DMS53 treated with DMSO at 0.1 percent for 48 hours (cell line): ENCODE data around the gene SMG5.
"Not testable (repeated sequence)": the region's sequence is repeated elsewhere in the genome, so short reads cannot be mapped to it uniquely, and the experiment has no call there.

Experiments
- DNase-seq: peaks from one replicate; lab custom pipeline; 2025; ENCODE audit not compliant: unreplicated experiment; lab: John Stamatoyannopoulos, UW

Gene SMG5

DNA sequence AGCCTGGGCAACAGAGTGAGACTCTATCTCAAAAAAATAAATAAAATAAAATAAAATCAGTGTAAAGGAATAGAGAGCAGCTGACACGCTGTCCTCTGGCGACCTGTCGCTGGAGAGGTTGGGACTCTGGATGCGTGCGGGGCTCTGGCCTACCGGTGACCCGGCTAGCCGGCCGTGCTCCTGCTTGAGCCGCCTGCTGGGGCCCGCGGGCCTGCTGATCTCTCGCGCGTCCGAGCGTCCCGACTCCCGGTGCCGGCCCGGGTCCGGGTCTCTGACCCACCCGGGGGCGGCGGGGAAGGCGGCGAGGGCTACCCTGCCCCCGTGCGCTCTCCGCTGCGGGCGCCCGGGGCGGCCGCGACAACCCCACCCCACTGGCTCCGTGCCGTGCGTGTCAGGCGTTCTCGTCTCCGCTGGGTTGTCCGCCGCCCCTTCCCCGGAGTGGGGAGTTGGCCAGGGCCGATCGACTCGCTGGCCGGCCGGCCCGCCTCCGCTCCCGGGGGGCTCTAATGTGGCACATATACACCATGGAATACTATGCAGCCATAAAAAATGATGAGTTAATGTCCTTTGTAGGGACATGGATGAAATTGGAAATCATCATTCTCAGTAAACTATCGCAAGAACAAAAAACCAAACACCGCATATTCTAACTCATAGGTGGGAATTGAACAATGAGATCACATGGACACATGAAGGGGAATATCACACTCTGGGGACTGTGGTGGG, 66.1 kb downstream of the SMG5 start:
- not testable (repeated sequence) for DNase-seq

DNA sequence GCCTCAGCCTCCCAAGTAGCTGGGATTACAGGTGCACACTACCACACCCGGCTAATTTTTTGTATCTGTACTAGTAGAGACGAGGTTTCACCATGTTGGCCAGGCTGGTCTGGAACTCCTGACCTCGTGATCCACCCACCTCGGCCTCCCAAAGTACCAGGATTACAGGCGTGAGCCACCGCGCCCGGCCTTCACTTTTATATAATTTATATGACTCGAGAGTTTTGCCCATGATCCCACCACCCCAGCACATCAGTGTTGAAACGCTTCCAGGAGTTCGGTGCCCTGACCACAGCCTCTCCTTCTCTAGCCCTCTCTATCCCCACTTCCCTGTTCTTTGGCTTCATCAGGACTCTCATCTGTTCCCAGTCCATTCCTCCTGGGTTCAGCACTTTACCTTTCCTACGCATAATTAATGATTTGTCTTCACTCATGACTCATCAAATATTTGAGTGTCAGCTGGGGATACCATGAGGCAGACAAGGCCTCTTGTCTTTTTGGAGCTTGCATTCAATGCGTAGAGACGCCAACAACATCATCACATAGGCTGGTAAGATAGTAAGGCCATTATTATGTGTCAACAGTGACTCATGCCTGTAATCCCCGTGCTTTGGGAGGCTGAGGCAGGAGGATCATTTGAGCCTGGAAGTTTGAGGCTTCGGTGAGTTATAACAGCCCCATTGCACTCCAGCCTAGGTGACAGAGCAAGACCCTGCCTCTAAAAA, 68.4 kb downstream of the SMG5 start:
- DNase-seq, result no peak

DNA sequence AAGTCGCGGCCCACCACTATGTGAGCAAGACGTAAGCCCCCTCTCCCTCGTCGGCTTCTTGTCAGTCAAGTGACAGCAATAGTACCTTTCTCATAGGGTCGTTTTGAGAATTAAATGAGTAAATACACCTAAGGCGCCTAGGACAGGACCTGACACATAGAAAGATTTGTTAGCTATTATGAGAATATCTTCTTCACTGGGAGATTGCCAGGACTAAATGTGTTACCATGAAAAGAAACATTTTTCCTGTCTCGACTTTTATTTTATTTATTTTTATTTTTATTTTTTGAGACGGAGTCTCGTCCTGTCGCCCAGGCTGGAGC, 69.0 kb downstream of the SMG5 start:
- DNase-seq, result no peak

DNA sequence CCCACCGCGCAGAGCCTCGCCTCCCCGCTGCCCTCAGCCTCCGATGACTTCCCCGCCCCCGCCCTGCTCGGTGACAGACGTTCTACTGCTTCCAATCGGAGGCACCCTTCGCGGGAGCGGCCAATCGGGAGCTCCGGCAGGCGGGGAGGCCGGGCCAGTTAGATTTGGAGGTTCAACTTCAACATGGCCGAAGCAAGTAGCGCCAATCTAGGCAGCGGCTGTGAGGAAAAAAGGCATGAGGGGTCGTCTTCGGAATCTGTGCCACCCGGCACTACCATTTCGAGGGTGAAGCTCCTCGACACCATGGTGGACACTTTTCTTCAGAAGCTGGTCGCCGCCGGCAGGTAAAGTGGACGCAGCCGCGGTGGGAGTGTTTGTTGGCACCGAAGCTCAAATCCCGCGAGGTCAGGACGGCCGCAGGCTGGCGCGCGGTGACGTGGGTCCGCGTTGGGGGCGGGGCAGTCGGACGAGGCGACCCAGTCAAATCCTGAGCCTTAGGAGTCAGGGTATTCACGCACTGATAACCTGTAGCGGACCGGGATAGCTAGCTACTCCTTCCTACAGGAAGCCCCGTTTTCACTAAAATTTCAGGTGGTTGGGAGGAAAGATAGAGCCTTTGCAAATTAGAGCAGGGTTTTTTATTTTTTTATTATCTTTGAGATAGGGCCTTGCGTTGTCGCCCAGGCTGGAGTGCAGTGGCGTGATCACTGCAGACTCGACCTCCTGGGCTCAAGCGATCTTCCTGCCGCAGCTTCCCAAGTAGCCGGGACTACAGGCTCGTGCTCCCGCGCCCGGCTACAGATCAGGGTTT, 69.6 kb downstream of the SMG5 start, which contains the start of gene PMF1:
TSS of gene PMF1 (plus strand) at position 175 of the 811 bp plus-strand sequence. CDS start at position 184, 9 bp downstream.
- DNase-seq, result peak; percentile 93

DNA sequence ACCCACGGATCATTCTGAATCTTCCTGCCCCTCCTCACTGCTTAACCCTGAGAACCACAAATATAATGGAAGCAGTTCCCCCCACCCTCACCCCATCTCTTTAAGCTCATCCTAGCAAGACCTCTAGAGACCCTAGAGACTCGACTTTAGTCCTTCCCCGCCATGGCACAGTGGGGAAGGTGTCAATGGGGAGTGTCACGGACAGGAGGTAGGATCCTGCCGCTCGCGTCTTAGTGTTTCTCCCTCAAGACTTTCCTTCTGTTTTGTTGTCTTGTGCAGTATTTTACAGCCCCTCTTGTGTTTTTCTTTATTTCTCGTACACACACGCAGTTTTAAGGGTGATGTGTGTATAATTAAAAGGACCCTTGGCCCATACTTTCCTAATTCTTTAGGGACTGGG, 70.5 kb downstream of the SMG5 start:
- DNase-seq, result no peak

DNA sequence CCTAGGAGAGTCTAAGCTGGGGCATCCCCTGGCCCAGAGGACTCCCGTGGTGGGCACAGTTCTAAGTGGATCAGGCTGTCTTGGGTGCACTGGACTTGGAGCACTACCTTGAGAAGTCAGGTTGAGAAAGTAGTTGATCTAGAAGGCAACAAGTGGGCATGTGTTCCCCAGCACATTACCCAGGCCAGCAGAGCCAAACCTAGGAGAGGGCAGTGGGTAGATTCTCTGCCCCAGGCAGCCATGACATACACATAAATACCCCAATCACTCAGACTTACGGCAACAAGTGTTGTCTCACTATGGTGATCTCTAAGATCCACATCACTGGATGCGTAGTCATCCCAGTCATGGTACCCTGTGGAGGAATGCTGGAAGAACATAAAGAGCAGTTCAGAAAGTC, 71.4 kb downstream of the SMG5 start:
- DNase-seq, result no peak

- DNase-seq, result no peak
Measured at GRCh38 chr1:156204686-156205085, 77.9 kb downstream of the SMG5 start.

DNA sequence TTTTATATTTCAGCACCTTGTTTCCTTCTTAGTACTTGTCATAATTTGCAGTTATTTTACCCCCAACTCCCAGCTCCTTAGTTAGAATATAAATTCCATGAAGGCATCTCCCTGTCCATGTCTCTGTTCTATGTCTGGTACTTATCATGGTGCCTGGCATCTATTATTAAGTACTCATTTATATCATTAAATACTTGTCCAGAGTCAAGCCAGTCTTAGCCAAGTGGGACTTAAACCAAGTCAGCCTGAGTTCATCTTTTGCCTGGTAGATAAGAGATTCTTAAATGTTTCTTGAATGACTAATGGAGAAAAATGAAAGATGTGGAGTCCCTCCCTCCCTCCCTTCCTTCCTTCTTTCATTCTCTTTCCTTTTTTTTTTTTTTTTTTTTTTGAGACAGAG, 79.3 kb downstream of the SMG5 start:
- DNase-seq, result no peak

DNA sequence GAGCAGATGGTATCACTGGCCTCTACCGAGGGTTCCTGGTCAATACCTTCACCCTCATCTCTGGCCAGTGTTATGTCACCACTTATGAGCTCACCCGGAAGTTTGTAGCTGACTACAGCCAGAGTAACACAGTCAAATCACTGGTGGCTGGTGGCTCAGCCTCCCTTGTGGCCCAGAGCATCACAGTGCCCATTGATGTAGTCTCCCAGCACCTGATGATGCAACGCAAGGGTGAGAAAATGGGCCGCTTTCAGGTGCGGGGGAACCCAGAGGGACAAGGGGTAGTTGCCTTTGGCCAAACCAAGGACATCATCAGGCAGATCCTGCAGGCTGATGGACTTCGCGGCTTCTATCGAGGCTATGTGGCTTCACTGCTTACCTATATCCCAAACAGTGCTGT, 82.6 kb downstream of the SMG5 start:
- no peak for DNase-seq
